HepG2 (cell line): ENCODE results near the gene NUCB1. TPM values are rescaled to one million over a fixed set of nuclear protein-coding genes. Genes with fewer than 3 reads are reported as not detected.

ENCODE experiments used
- ATAC-seq: fragments of 200-7000 bp; cut with Tn5 transposase; 3 replicates; pipeline ENCODE4 v1.9.1; 2020; ENCODE audit warnings: mild to moderate bottlenecking, moderate library complexity
- BruUV-seq: library from RNA; stranded (reverse); fragments of 400-500 nt; replicated peaks from 2 replicates; lab custom pipeline; 2021; lab: Mats Ljungman, UMichigan
- CTCF ChIA-PET: fragments of 300-600 bp; formaldehyde crosslinking; extraction: SDS; loops from one replicate; lab custom pipeline; 2021; ENCODE audit warnings: low total read pairs, inconsistent platforms, low intra/inter-chr PET ratio; lab: Yijun Ruan, JAX
- POLR2A ChIA-PET: fragments of 350-600 bp; sonication (Branson Sonifier 250); formaldehyde crosslinking; loops from one replicate; lab custom pipeline; 2020; ENCODE audit warnings: antibody characterized with exemption, inconsistent platforms; lab: Yijun Ruan, JAX
- DNase-seq: peaks from one replicate; pipeline ENCODE4 v3.0.0-alpha.2; 2015; ENCODE audit warnings: low spot score
- FAIRE-seq: peaks from 3 replicates; lab custom pipeline; 2011; peaks lifted over from hg19 to GRCh38; lab: Jason Lieb, UNC
- H2AFZ ChIP-seq: one replicate; pipeline ENCODE4 v1.6.1; 2011; ENCODE audit warnings: low read length, inconsistent platforms
- H3K27ac ChIP-seq: fragments of 300-600 bp; 3 replicates; pipeline ENCODE4 v1.8.0; 2011; ENCODE audit warnings: mixed run types, mild to moderate bottlenecking, mixed read lengths, low read length, inconsistent platforms; ENCODE audit not compliant: insufficient read depth; ENCODE audit errors: extremely low read length
- H3K27me3 ChIP-seq, 2 experiments: fragments of 200-600 bp in 1 of 2; 2 replicates in 1 of 2; 3 replicates in 1 of 2; pipeline versions ENCODE4 v1.6.0 to v1.8.0; 2011; ENCODE audit warnings: low read length in 2 of 2, mild to moderate bottlenecking in 2 of 2, moderate library complexity in 2 of 2, inconsistent platforms in 1 of 2; ENCODE audit not compliant: insufficient read depth in 2 of 2, control insufficient read depth in 1 of 2
- H3K36me3 ChIP-seq, 2 experiments: fragments of 200-600 bp in 1 of 2; replicated peaks in 1 of 2; 2 replicates in 1 of 2; 3 replicates in 1 of 2; pipeline versions ENCODE4 v1.5.1 to v1.8.0; 2011; ENCODE audit warnings: low read length in 2 of 2, inconsistent platforms in 1 of 2; ENCODE audit not compliant: insufficient read depth in 2 of 2, control insufficient read depth in 1 of 2
- H3K4me1 ChIP-seq: 2 replicates; pipeline ENCODE4 v1.5.1; 2012; ENCODE audit warnings: low read length, inconsistent platforms; ENCODE audit not compliant: insufficient read depth
- H3K4me2 ChIP-seq: 2 replicates; pipeline ENCODE4 v1.6.0; 2011; ENCODE audit warnings: low read depth, low read length, inconsistent platforms
- H3K4me3 ChIP-seq, 3 experiments: fragments of 200-600 bp in 1 of 3; sonication (generic), shearing (Covaris generic) in 1 of 3; replicated peaks in 1 of 3; 2 replicates each; pipeline ENCODE4 v1.5.1; 2011 to 2016; ENCODE audit warnings: low read length in 3 of 3, inconsistent platforms in 2 of 3, low read depth in 2 of 3, mild to moderate bottlenecking in 2 of 3, control low read depth in 1 of 3, mixed read lengths in 1 of 3; ENCODE audit not compliant: insufficient read depth in 1 of 3
- H3K79me2 ChIP-seq: one replicate; pipeline ENCODE4 v1.6.1; 2011; ENCODE audit warnings: low read length, inconsistent platforms; ENCODE audit not compliant: insufficient read depth
- H3K9ac ChIP-seq: 2 replicates; pipeline ENCODE4 v1.6.0; 2011; ENCODE audit warnings: mild to moderate bottlenecking, low read depth, low read length, inconsistent platforms; ENCODE audit not compliant: insufficient read depth
- H3K9me3 ChIP-seq: 2 replicates; pipeline ENCODE4 v1.5.1; 2012; ENCODE audit warnings: mild to moderate bottlenecking, low read length
- H4K20me1 ChIP-seq: 2 replicates; pipeline ENCODE4 v1.6.0; 2011; ENCODE audit warnings: inconsistent platforms, mild to moderate bottlenecking, low read length, moderate library complexity; ENCODE audit not compliant: insufficient read depth
- ASH2L ChIP-seq: fragments of 300-600, 200-600 bp; sonication (generic); IDR thresholded peaks from 2 replicates; pipeline ENCODE4 v1.7.0; 2017; ENCODE audit warnings: low read depth, mild to moderate bottlenecking, moderate library complexity, mixed read lengths, low read length; ENCODE audit not compliant: insufficient read length
- ATF4 ChIP-seq, 2 experiments: fragments of 450-650 bp in 1 of 2; sonication (generic) in 1 of 2; formaldehyde crosslinking; IDR thresholded peaks; 2 replicates each; pipeline versions ENCODE4 v1.5.0 to v1.8.0; 2020 to 2022; ENCODE audit warnings: mild to moderate bottlenecking in 1 of 2, missing genetic modification reagents in 1 of 2
- KAT8 ChIP-seq: IDR thresholded peaks from 2 replicates; pipeline ENCODE4 v1.6.1; 2016; ENCODE audit warnings: missing genetic modification reagents, missing compliant biosample characterization
- KMT2B ChIP-seq: IDR thresholded peaks from 2 replicates; pipeline ENCODE4 v1.6.1; 2016; ENCODE audit warnings: missing genetic modification reagents, missing compliant biosample characterization
- WIZ ChIP-seq: sonication (generic); formaldehyde crosslinking; IDR thresholded peaks from 2 replicates; pipeline ENCODE4 v1.5.1; 2020; ENCODE audit warnings: mild to moderate bottlenecking, missing genetic modification reagents
- ZNF124 ChIP-seq: sonication (generic); formaldehyde crosslinking; IDR thresholded peaks from 2 replicates; pipeline ENCODE4 v1.4.0; 2020; ENCODE audit warnings: missing genetic modification reagents
- ZNF136 ChIP-seq: sonication (generic); formaldehyde crosslinking; IDR thresholded peaks from 2 replicates; pipeline ENCODE4 v1.8.1; 2022; ENCODE audit warnings: low read depth, mild to moderate bottlenecking, moderate library complexity, missing genetic modification reagents
- ZNF407 ChIP-seq: sonication (generic); formaldehyde crosslinking; IDR thresholded peaks from one replicate; pipeline ENCODE4 v1.5.1; 2020; ENCODE audit warnings: mild to moderate bottlenecking, missing genetic modification reagents; ENCODE audit errors: not compliant biosample characterization
- ZNF501 ChIP-seq: sonication (generic); formaldehyde crosslinking; IDR thresholded peaks from 2 replicates; pipeline ENCODE4 v1.5.1; 2020; ENCODE audit warnings: mild to moderate bottlenecking, moderate library complexity, missing genetic modification reagents
- ZNF614 ChIP-seq: IDR thresholded peaks from 2 replicates; pipeline ENCODE4 v1.6.1; 2018; ENCODE audit warnings: missing biosample characterization, missing genetic modification reagents, inconsistent platforms, borderline replicate concordance
- ZNF619 ChIP-seq: sonication (generic); formaldehyde crosslinking; IDR thresholded peaks from 2 replicates; pipeline ENCODE4 v1.4.0; 2020; ENCODE audit warnings: mild to moderate bottlenecking, missing genetic modification reagents
- ZNF878 ChIP-seq: sonication (generic); formaldehyde crosslinking; IDR thresholded peaks from 2 replicates; pipeline ENCODE4 v1.8.1; 2023; ENCODE audit warnings: mild to moderate bottlenecking, missing genetic modification reagents, moderate library complexity
- ZSCAN29 ChIP-seq: sonication (generic); formaldehyde crosslinking; conservative IDR thresholded peaks from 2 replicates; pipeline ENCODE4 v1.4.0; 2020; ENCODE audit warnings: mild to moderate bottlenecking, missing genetic modification reagents
- WGBS: methylation state at CpG from one replicate; pipeline ENCODE4 v1.1.6; 2017; ENCODE audit warnings: low lambda C conversion rate; 5-methylcytosine and 5-hydroxymethylcytosine counted together
- in situ Hi-C: cut with HindIII; loops from 2 replicates; pipeline ENCODE4 v1.10.0; 2017; ENCODE audit warnings: low pct_unique_long_range_greater_than_20kb; ENCODE audit not compliant: extremely low pct_ligation_motif_present
- intact Hi-C: fragments of 100-400 bp; cut with micrococcal nuclease; formaldehyde crosslinking; loops from one replicate; pipeline ENCODE4 v1.10.0; 2022; ENCODE audit not compliant: unreplicated experiment
- polyA plus RNA-seq, 8 experiments: library from polyadenylated mRNA; depleted of rRNA in 3 of 8; stranded (reverse) in 7 of 8; unstranded in 1 of 8; fragments of >200 nt; fragmentation: Illumina TruSeq in 4 of 8; extraction: Trizol in 4 of 8; gene quantifications; 2 replicates each; pipeline versions ENCODE4 v1.2.1 to v1.2.3, GENCODE V29; 2011 to 2016; ENCODE audit warnings: low read depth in 4 of 8, missing spikeins in 1 of 8, mixed read lengths in 1 of 8; ENCODE audit not compliant: insufficient read depth in 1 of 8
- total RNA-seq, 5 experiments: library from RNA; depleted of rRNA; stranded (reverse); fragments of >200 nt; fragmentation: Illumina TruSeq; extraction: Trizol; gene quantifications; 2 replicates each; pipeline ENCODE4 v1.2.3, GENCODE V29; 2016; ENCODE audit warnings: low read depth in 1 of 5

The NUCB1 gene
- total and polyA plus RNA-seq, 2 of the 13 experiments (the other 11 are each of a cell fraction or from before 2014, with no cell fraction given), result 82.3 to 106 TPM

GRCh38 chr19:48883726-48884125 is 16.4 kb upstream of the NUCB1 start:
- no peaks in the 10 kb centered on the region for H3K79me2 ChIP-seq
- ChIA-PET CTCF (no interaction called here), POLR2A (no interaction called here)
- FAIRE-seq (no peak), ATAC-seq (no peak), DNase-seq (no peak)
- intact Hi-C loops, result no loop called here
- H3K9me3 ChIP-seq, result no peaks in the 10 kb centered on the region
- no peaks in the 10 kb centered on the region for H3K36me3 ChIP-seq
- no peak overlapping the region for H3K4me3 ChIP-seq
- in situ Hi-C loops, result no loop called here
- H3K4me2 ChIP-seq, result no peak overlapping the region
- H3K27ac ChIP-seq, result no peak overlapping the region
- BruUV-seq, result no TSS peak
- H3K27me3 ChIP-seq, result no peaks in the 10 kb centered on the region; a peak in 1 of 5 replicates
- H2AFZ ChIP-seq, result no peak overlapping the region
- no peaks in the 10 kb centered on the region for H4K20me1 ChIP-seq
- WGBS, result 69% methylated on average over 7 of the region's 7 CpGs
- H3K9ac ChIP-seq, result no peak overlapping the region
- H3K4me1 ChIP-seq, result peaks cover 9% of the 10 kb centered on the region
- TF ChIP-seq ZNF878 (CRISPR knock-in tag), result no peak
- TF ChIP-seq ZNF407, result no peak
- TF ChIP-seq KAT8 (CRISPR knock-in tag), result no peak
- no peak for TF ChIP-seq ZNF501
- no peak for TF ChIP-seq ZNF614
- no peak for TF ChIP-seq ASH2L
- no peak for TF ChIP-seq ATF4 (CRISPR knock-in tag; IDR thresholded peaks at IDR 0.05)
- no peak for TF ChIP-seq ZSCAN29 (CRISPR knock-in tag)
- no peak for TF ChIP-seq ZNF619 (CRISPR knock-in tag)
- no peak for TF ChIP-seq KMT2B (CRISPR knock-in tag)
- TF ChIP-seq ZNF136 (CRISPR knock-in tag), result no peak
- TF ChIP-seq ZNF124, result no peak
- no peak for TF ChIP-seq WIZ (CRISPR knock-in tag)
